GM21786 (cell line): Measurements from ENCODE around the gene ZNF521.

Experiments used
- ATAC-seq: cut with Tn5 transposase; IDR thresholded peaks from one replicate; pipeline ENCODE4 v1.9.1; 2021; ENCODE audit not compliant: unreplicated experiment

ZNF521 gene

DNA sequence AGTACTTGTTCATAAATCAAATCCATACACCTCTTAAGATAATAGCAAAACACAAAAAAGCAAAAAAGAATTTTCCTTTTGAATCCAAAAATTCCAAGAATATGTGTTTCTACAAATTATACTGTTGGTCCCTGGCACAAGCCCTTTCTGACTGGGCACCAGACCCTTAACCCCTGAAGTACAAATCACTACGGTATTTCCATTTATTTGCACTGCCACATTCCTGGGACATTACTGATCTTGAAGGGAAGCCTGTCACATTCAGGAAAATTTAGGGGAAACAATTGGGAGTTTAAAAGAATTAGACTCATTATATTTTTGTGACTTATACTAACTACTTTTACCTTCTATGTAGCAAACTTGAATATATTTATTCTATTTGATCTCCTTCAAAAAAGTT lies 98.8 kb downstream of the ZNF521 start:
- no peak for ATAC-seq

DNA sequence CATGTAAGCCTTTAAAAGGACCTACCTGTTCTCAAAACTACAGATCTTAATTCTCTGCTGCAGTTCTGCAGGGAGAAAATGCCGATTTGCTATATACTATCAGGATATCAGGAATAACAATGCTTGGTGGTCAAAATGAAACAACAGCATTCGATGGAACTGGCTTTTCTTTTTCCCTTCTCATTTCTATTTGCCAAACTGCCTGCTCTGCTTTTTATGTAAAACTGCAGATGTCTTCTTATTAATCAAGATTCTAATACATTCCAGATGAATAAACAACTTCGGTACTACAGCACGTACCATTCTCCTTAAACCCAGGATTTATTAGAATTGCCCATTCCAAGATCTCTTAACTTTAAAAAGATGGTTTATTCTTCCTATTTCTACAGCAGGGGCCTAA lies 100.9 kb downstream of the ZNF521 start:
- no peak for ATAC-seq

- ATAC-seq, result no peak
Observed at GRCh38 chr18:25250474-25250851, 101.5 kb downstream of the ZNF521 start.

DNA sequence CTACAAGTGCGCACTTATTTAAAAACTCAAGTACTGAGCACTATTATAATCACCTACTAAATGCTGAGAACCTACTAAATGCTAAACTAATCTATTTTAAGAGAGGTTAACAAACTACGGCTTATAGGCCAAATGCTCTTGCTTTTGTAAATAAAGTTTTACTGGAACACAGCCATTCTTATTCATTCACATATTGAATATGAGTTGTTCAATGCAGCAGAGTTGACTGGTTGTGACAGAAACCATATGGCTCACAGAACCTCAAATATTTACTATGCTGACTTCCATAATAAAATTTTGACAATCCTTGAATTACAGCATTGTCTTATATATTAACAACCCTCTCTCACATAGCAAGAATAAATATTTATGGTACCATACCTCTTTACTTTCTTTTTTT lies 103.2 kb downstream of the ZNF521 start:
- ATAC-seq, result no peak

DNA sequence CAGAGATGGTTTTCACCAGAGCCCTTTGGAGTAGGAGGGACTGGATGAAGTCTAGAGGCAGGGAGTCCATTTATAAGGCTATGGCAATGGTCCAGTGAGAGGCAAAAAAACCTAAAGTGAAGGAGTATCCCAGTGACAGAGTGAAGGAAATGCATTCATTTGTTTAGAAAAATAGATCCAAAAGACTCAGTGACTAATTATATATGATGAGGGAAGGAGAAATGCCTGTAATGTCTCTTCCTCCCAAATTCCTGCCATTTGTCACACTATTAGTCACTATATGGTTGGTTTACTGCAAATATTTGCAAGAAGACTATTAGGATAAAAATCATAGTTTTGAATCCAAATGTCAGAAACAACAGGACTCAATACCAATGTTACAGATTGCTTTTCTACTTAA lies 104.2 kb downstream of the ZNF521 start:
- no peak for ATAC-seq

DNA sequence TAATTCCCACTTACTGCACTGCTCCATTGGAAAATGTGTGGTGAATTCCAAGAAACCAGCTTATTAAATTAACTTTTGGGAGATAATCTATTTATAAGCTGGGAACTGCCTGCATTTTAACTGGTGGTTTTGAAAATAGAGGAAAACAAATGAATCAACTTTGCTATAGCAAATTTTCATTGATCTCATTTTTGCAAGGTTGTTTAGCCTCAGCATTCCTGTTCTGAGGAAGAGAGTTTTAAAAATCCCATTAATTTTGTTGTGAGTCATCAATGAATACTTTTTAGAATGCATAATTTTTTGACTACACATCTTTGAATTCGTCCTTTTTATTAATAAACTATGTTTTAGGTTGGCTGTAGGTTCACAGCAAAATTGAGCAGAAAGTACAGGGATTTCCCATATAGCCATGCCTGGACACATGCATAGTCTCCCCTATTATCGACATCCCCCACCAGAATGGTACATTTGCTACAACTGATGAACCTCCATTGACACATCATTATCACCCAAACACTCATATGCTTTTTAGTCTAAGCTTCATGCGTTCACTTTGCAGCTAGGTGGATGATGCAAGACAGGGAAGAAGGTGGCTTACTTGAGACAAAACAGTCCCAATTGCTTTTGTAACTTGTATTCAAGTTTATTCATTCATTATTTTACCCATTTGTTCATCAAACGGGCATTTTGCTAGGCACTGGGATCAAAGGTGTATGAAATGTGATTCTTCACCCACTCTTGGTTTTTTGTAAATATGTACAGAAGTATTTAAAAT lies 106.9 kb downstream of the ZNF521 start:
- ATAC-seq, result no peak

GRCh38 chr18:25244170-25244569 lies 107.8 kb downstream of the ZNF521 start:
- ATAC-seq, result no peak

GRCh38 chr18:25243754-25244153 lies 108.2 kb downstream of the ZNF521 start:
- ATAC-seq, result no peak

DNA sequence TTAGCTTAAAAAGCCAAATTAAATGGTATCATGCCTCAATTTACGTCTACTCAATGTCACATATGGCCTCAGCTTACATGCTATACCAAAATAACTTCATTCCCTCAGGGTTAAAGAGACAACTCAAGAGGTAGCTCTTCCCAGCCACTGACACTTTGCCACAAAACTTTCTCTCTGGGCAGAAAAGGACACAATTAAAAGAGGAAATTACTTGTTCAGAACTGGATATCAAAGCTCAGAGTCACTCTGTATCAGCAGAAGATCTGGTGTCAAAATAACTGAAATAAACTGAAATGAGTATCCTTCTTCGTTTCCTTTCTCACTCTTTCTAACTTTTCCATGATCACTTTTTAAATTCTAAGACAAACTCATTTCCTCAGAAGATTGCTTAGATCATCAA lies 108.7 kb downstream of the ZNF521 start:
- ATAC-seq, result no peak

DNA sequence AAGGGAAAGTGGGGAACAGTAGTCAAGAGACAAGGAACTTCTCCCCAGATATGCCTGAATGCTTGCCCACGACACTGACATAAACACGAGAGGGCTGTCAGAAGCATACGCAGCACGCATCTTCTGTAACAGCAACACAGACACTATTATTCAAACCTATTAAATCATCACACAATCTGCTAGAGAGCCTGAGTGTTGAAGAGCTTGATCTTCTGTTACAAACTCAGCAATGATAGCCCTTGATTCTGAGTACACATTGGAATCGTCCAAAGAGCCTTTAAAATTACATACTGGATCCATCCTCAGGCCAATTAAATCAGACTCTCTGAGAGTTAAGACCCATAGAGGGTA lies 111.6 kb downstream of the ZNF521 start:
- ATAC-seq, result no peak

- no peak for ATAC-seq
Observed at GRCh38 chr18:25239581-25240419, 112.2 kb downstream of the ZNF521 start.

- no peak for ATAC-seq
Observed at GRCh38 chr18:25239151-25239550, 112.8 kb downstream of the ZNF521 start.

DNA sequence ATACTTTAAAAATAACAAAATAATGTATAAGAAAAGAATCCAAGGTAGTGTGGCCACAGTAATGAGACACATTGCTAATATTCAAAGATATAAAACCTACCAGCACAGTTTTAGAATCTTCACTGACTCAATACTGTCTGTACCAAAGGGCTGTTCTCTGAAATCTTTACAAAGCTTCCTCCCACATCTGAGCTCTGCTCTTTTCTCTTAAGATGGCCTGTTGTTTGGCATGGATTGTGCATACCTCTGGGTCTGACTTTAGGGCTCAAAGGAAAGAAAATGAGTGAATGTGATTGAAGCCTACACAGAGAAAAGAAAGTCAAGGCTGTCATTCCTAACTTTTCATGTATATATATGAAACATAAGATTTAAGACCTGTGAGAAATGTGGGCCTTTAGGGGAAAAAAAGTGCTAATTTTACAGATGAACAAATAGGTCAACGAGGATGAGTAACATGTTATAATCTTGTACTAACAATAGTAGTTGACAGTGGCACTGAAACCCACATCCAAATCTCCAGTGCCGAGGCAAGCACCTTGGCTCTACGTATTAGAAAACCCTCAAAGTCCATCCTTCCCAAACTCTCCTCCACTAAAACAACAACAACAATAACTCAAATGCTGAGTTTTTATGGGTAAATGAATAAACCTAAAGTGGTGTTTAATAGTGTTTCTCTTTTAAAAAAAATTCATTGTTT lies 114.2 kb downstream of the ZNF521 start:
- no peak for ATAC-seq

DNA sequence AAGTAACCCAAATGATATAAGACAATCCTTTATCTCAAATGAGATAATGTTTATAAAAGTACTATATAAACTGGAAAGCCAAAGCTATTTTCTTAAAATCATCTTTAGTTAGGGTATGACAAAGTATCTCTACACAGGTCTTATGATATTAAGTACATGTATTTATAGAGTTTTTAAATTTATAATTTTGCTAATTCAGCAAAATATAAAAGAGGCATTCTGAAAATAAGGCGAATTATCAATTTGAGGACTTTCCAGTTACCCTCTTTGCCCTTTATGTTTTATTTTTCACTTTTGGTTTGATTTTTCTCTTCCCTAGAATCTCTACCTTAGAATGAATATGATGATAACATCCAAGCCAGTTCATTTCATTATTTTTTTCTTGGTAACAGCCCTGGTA lies 115.2 kb downstream of the ZNF521 start:
- ATAC-seq, result no peak

DNA sequence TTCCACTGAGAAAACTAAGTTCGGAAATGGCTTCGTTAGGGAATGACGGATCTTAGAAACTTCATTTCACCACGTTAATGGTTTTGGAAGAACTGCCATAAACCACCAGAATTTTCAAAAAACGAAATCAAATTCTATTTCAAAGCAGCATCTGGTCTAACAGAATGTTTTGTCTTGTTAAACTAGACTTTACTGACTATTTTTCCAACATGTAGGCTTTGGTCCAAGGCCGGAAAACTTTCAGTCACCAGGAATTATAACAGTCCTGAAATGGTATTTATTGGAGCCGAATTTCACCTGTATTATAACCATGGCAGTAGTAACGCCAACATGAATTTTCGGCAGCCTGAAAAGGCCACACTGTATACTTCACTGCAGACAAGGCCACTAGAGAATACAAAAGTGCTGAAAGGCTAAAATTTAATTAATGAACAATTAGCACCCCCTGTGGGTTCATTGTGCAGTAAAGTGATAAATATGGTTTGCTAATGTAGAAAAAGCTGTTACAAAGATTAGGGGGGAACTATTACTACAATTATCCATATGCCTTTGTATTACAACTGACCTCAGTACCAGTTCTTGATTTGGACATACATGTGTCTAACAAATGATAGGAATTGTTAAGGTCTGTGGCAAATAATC lies 116.4 kb downstream of the ZNF521 start:
- no peak for ATAC-seq

DNA sequence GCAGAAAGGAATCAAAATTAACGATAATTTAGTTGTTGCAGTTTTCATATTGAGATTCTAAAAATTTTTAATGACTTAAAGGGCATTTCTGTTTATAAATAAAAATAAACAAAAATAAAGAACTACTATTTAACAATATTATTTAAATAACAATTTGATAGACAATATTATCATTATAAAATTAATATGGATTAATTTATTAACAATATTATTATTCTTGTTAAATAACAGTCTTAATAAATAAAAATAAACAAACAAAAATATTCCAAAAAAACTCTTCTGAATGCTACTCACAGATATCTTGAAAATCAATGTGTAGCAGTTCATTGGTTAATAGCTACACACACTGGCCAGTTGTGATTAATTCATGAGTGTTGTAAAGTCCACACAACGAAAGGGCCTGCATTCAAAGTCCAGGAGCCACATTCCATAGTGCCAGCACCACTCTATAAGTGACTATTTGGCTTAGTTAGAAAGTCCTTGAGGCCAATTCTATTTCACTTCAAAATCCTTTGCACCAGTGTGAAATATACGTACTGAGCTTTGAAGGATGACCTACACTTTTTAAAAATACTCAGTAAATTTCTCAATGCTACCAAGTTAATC lies 117.1 kb downstream of the ZNF521 start:
- no peak for ATAC-seq

DNA sequence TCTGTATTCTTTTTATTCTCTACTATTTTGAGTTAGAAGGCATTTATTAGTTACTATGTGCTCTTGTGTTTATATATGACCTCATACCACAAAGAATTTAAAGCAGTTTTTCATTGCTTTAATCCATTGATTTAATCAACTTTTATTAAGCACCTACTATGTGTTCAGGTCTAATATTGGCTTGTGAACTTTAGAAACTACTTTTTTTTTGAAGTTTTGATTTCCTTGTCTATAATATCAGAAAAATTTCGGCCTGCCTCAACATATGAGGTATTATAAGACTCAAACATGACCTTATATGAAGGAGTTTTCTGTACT lies 117.7 kb downstream of the ZNF521 start:
- ATAC-seq, result no peak

DNA sequence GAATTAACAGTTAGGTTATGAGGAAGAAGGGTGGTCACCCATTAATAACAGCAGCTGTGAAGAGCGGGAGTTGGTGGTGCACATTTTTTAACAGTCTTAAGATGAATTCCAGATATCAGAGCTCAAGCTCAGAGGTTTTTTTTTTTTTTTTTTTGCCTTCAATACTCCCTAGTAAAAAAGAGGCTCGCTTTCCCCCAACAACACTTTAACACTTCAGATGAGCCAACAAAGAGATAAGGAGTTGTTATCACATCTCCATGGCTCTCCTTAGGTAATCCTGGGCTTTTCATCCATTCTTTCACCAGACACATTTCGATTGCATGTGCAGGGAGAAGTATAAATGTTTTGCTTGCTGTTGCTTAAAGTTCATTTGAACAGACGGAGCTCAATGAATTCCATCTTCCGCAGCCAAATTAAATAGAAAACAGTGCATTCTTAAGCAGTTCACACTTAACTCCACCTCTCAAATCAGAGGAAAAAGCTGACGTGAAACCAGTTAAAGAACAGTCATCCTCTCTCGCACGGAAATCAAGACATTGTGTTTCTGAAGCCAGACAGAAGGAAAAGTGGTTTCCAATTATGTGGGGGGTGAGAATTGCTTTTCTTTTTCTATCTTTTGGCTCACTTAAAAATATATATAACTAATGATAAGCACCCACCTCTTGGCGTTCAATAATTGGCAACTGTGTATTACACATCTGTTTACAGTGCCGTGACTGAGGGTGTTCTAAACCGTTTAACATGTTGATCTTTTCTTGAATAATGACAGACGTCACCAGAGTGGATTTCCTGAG lies 118.2 kb downstream of the ZNF521 start:
- no peak for ATAC-seq

DNA sequence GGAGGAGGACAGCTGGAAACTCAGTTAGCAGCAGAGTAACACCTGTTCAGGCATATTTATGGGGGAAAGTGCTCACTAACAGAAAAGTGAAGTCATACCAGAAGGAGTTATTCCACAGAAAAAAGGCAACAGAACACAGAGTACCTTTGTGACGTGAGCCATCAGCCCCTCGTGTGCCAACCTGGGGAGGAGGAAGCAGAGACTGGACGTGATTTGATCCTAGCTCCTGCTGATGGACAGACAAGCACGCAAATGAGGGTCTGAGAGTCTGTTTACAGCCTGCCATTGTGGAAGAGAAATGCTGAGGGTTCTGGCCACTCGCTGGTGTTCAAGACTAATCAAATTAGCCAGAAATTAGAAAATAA lies 120.7 kb downstream of the ZNF521 start:
- ATAC-seq, result no peak

GRCh38 chr18:25230658-25231326 lies 121.2 kb downstream of the ZNF521 start:
- ATAC-seq, result no peak
